NCI-H1048 (cell line): Measurements from ENCODE around the gene CEP112.
"Not testable (repeated sequence)": the region's sequence is repeated elsewhere in the genome, so short reads cannot be mapped to it uniquely, and the experiment has no call there.

Source experiments
- DNase-seq: peaks from one replicate; lab custom pipeline; 2025; lab: John Stamatoyannopoulos, UW

CEP112 gene

GRCh38 chr17:66152756-66153155, 39.2 kb downstream of the CEP112 start:
- no peak for DNase-seq

GRCh38 chr17:66150708-66151107, 41.2 kb downstream of the CEP112 start:
- no peak for DNase-seq

GRCh38 chr17:66149562-66149961, 42.4 kb downstream of the CEP112 start:
- no peak for DNase-seq

GRCh38 chr17:66146394-66146793, 45.5 kb downstream of the CEP112 start:
- DNase-seq, result no peak

GRCh38 chr17:66143657-66144282, 48.2 kb downstream of the CEP112 start:
- DNase-seq, result no peak

- DNase-seq, result no peak
Observed at GRCh38 chr17:66142428-66142827, 49.5 kb downstream of the CEP112 start.

- no peak for DNase-seq
Observed at GRCh38 chr17:66138120-66138519, 53.8 kb downstream of the CEP112 start.

- no peak for DNase-seq
Observed at GRCh38 chr17:66135896-66136295, 56.0 kb downstream of the CEP112 start.

GRCh38 chr17:66135219-66135618, 56.7 kb downstream of the CEP112 start:
- no peak for DNase-seq

GRCh38 chr17:66129759-66130158, 62.2 kb downstream of the CEP112 start:
- no peak for DNase-seq

GRCh38 chr17:66126231-66126630, 65.7 kb downstream of the CEP112 start:
- no peak for DNase-seq

- DNase-seq, result no peak
Observed at GRCh38 chr17:66123163-66123562, 68.8 kb downstream of the CEP112 start.

GRCh38 chr17:66115246-66115645, 76.7 kb downstream of the CEP112 start:
- no peak for DNase-seq

- no peak for DNase-seq
Observed at GRCh38 chr17:66114609-66115008, 77.3 kb downstream of the CEP112 start.

- no peak for DNase-seq
Observed at GRCh38 chr17:66107731-66108130, 84.2 kb downstream of the CEP112 start.

- DNase-seq, result no peak
Observed at GRCh38 chr17:66098040-66098439, 93.9 kb downstream of the CEP112 start.

- DNase-seq, result no peak
Observed at GRCh38 chr17:66094727-66095126, 97.2 kb downstream of the CEP112 start.

GRCh38 chr17:66091445-66092080, 100.4 kb downstream of the CEP112 start:
- DNase-seq, result no peak

- no peak for DNase-seq
Observed at GRCh38 chr17:66089764-66090163, 102.2 kb downstream of the CEP112 start.

GRCh38 chr17:66088173-66088572, 103.8 kb downstream of the CEP112 start:
- DNase-seq, result no peak

GRCh38 chr17:66087073-66087472, 104.9 kb downstream of the CEP112 start:
- no peak for DNase-seq

- no peak for DNase-seq
Observed at GRCh38 chr17:66085221-66085620, 106.7 kb downstream of the CEP112 start.

GRCh38 chr17:66080670-66081069, 111.3 kb downstream of the CEP112 start:
- DNase-seq, result not testable (repeated sequence)
